ENCODE results near the gene MTFP1. TPM values are rescaled to one million over a fixed set of nuclear protein-coding genes. Genes with fewer than 3 reads are reported as not detected.

Gene MTFP1
- total and polyA plus RNA-seq, 2 donors (not counting 1 experiment from before 2014, with no cell fraction given): 11.8 to 18.4 TPM

DNA sequence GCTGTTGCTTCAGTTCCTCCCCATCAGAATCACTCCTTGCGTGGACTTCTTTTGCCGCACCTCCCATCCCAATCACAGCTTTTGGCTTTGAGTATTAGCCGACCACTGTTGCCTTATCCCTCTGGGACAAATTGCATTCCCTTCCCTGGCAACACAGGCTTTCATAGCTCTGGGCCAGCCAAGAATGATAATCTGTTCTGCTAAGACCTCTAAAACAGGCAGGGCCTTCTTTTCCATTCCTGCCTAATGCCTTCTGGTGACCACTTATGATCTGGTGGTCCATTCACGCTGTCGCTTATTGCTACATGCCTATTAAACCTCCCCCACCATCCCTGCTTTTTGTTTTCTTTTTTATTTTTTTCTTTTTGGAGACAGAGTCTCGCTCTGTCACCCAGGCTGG lies 19.2 kb upstream of the MTFP1 start:
- H3K4me1 ChIP-seq (ENCODE audit: control insufficient read depth in 2 of 2, insufficient read depth in 2 of 2, low read length in 2 of 2): no peaks in the 10 kb centered on the region
- no peaks in the 10 kb centered on the region for H3K9me3 Mint-ChIP-seq (ENCODE audit: insufficient read depth)
- ATAC-seq (ENCODE audit: low read depth) (no peak), DNase-seq (no peak)
- H3K4me1 Mint-ChIP-seq: no peaks in the 10 kb centered on the region
- ChIA-PET CTCF (interaction anchor here (0.6 to 1.2 kb wide), 2 partner anchors 12 to 18 kb away, joined by 4 to 5 read pairs; no protein-coding TSS in a partner anchor), POLR2A (no interaction called here)
- H2AFZ ChIP-seq (ENCODE audit: insufficient read depth, low read depth, low read length, poor library complexity, severe bottlenecking): no peak overlapping the region
- no peak overlapping the region for H3K9ac ChIP-seq (ENCODE audit: low read length)
- H3K27ac Mint-ChIP-seq: no peak overlapping the region
- no peak overlapping the region for H3K27ac ChIP-seq (ENCODE audit: low read length in 2 of 2)
- TF ChIP-seq CTCF (IDR thresholded peaks at IDR 0.05) (no peak), EZH2 (IDR thresholded peaks at IDR 0.05; ENCODE audit: borderline replicate concordance, insufficient read depth, low read depth, low read length, poor library complexity, severe bottlenecking) (no peak)
- H3K4me2 ChIP-seq (replicated peaks; ENCODE audit: low read depth, low read length, poor library complexity, severe bottlenecking): no peak overlapping the region
- H3K4me3 Mint-ChIP-seq: no peak overlapping the region
- no peaks in the 10 kb centered on the region for H3K27me3 ChIP-seq (replicated peaks in 1 of 4; ENCODE audit: control extremely low read depth in 1 of 4, control insufficient read depth in 3 of 4, insufficient read depth in 4 of 4, low read length in 3 of 4)
- no peak overlapping the region for H3K4me3 ChIP-seq (ENCODE audit: control extremely low read depth in 1 of 5, extremely low read depth in 1 of 5, insufficient read depth in 1 of 5, low read depth in 2 of 5, low read length in 4 of 5)
- 97% methylated on average over 4 of the region's 6 CpGs for whole genome bisulfite sequencing (ENCODE audit: insufficient coverage)
- no peaks in the 10 kb centered on the region for H4K20me1 ChIP-seq (ENCODE audit: control insufficient read depth, insufficient read depth, low read length, poor library complexity, severe bottlenecking)
- H3K27me3 Mint-ChIP-seq: no peaks in the 10 kb centered on the region
- intact Hi-C loops (cut with micrococcal nuclease): no loop called here
- no peaks in the 10 kb centered on the region for H3K36me3 ChIP-seq (replicated peaks in 1 of 2; ENCODE audit: control extremely low read depth in 1 of 2, control insufficient read depth in 1 of 2, extremely low read depth in 1 of 2, insufficient read depth in 2 of 2, low read length in 1 of 2)
- no peaks in the 10 kb centered on the region for H3K9me3 ChIP-seq (ENCODE audit: control extremely low read depth in 1 of 3, control insufficient read depth in 2 of 3, insufficient read depth in 1 of 3, low read length in 2 of 3)
- no peaks in the 10 kb centered on the region for H3K79me2 ChIP-seq (ENCODE audit: control insufficient read depth, insufficient read depth, low read length)

GRCh38 chr22:30408388-30409102 lies 17.0 kb upstream of the MTFP1 start:
- WGBS (ENCODE audit: insufficient coverage): 88% methylated on average over 13 of the region's 13 CpGs
- ATAC-seq (ENCODE audit: low read depth) (no peak), DNase-seq (no peak)
- ChIA-PET CTCF (interaction anchor here (2.5 kb wide), 1 partner anchor 17 kb away, joined by 8 read pairs; no protein-coding TSS in a partner anchor), POLR2A (interaction anchor here (0.9 kb wide), 1 partner anchor 234 kb away, joined by 6 read pairs; no protein-coding TSS in a partner anchor)
- Histone ChIP-seq H3K79me2 (ENCODE audit: control insufficient read depth, insufficient read depth, low read length) (no peaks in the 10 kb centered on the region), H3K27ac (ENCODE audit: low read length in 2 of 2) (no peak overlapping the region), H4K20me1 (ENCODE audit: control insufficient read depth, insufficient read depth, low read length, poor library complexity, severe bottlenecking) (no peaks in the 10 kb centered on the region), H3K9me3 (ENCODE audit: control extremely low read depth in 1 of 3, control insufficient read depth in 2 of 3, insufficient read depth in 1 of 3, low read length in 2 of 3) (no peaks in the 10 kb centered on the region), H3K9ac (ENCODE audit: low read length) (no peak overlapping the region), H3K4me1 (ENCODE audit: control insufficient read depth in 2 of 2, insufficient read depth in 2 of 2, low read length in 2 of 2) (no peaks in the 10 kb centered on the region), H3K27me3 (replicated peaks in 1 of 4; ENCODE audit: control extremely low read depth in 1 of 4, control insufficient read depth in 3 of 4, insufficient read depth in 4 of 4, low read length in 3 of 4) (no peaks in the 10 kb centered on the region), H2AFZ (ENCODE audit: insufficient read depth, low read depth, low read length, poor library complexity, severe bottlenecking) (no peak overlapping the region), H3K36me3 (replicated peaks in 1 of 2; ENCODE audit: control extremely low read depth in 1 of 2, control insufficient read depth in 1 of 2, extremely low read depth in 1 of 2, insufficient read depth in 2 of 2, low read length in 1 of 2) (no peaks in the 10 kb centered on the region), H3K4me3 (ENCODE audit: control extremely low read depth in 1 of 5, extremely low read depth in 1 of 5, insufficient read depth in 1 of 5, low read depth in 2 of 5, low read length in 4 of 5) (no peak overlapping the region), H3K4me2 (replicated peaks; ENCODE audit: low read depth, low read length, poor library complexity, severe bottlenecking) (no peak overlapping the region)
- Mint-ChIP-seq H3K4me1 (no peaks in the 10 kb centered on the region), H3K27ac (no peak overlapping the region), H3K27me3 (no peaks in the 10 kb centered on the region), H3K9me3 (ENCODE audit: insufficient read depth) (no peaks in the 10 kb centered on the region), H3K4me3 (no peak overlapping the region)
- TF ChIP-seq CTCF (IDR thresholded peaks at IDR 0.05) (no peak), EZH2 (IDR thresholded peaks at IDR 0.05; ENCODE audit: borderline replicate concordance, insufficient read depth, low read depth, low read length, poor library complexity, severe bottlenecking) (no peak)
- intact Hi-C loops (cut with micrococcal nuclease): no loop called here

Data from B cell (primary cell).